KBM-7 (cell line): ENCODE results near the gene KIRREL3.

Source experiments
- DNase-seq: peaks from one replicate; pipeline ENCODE4 v3.0.0-alpha.2; 2015
- in situ Hi-C: fragments of 300-500 bp; cut with MboI; formaldehyde crosslinking; loops from 2 replicates; pipeline ENCODE4 v1.14.3; 2020; ENCODE audit warnings: low sequenced_read_pairs, low pct_unique_long_range_greater_than_20kb, mixed read lengths

Gene KIRREL3

DNA sequence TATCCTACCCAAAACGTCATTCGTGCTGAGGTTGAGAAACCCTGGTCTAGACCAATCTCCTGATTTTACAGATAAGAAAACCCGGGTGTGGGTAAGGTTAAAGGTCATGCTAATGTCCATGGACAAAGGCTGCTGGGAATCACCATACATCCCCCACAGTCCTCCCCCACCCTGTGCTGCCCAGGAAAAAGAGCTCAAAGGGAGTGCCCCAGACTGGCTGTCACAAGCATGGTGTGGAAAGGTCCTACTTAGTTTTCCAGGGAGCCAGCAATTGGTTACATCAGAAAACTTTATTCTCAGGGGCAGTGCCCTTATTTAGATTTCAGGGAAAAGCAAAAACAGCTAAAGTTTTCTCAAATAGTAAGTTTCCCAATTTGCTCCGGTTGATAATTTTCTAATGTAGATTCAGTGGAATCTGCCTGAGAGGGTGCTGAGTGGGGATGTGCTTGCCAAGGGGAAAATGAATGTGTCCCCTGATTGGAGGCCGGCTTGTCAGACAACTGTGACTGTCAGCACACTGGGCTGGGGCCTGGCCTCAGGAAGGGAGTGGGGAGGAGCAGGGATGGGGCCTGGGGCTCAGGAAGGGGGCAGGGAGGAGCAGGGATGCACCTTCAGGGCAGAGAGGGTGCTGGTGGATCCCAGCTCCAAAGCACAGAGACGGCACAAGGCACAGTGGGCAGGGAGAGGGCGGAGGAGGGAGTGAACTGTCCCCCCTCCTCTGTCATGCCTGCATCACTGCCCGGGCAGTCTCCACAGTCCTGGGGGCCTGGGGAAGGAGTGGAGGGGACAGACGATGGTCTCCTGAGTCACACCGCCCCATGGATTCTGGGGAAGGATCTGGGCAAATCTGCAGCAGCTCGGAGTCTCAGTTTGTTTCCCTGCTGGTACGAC is 263.6 kb downstream of the KIRREL3 start:
- in situ Hi-C loops = no loop called here
- no peak for DNase-seq

DNA sequence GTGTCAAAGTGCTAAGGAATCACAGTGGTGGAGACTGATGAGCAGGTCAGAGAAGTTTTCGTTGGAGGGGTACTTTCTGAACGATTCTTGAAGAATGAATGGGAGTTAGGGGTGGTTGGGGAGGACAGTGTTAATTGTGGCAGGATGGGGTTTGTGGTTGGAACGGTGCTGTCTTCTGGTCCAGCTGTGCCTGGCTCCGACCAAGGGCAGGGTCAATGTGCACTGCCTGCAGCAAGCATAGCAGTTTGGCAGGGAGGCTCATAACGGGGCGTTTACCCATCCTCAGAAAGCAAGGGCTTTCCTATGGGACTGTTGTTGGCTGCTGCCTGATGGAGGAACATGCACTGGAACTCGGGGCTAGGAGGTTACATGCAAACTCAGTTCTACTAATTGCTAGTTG is 265.8 kb downstream of the KIRREL3 start:
- no peak for DNase-seq
- in situ Hi-C loops = no loop called here

DNA sequence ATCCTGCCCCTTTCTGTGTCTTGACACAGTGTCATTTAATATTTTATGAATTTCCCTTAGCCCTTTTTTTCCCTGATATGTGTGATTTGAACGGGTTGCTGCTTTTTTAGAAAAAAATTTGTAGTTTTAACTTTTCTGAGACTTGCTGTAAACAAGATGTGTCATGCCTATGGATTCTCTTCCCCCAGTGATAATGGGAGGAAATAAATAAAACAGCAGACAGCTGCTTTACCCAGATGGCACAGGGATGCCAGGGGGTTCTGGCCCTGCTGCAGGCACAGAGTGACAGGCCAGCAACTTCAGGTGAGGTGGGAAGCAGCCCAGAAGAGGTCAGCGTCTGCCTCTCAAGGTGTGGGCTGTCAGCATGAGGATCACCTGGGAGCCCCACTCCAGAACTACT is 266.9 kb downstream of the KIRREL3 start:
- in situ Hi-C loops = no loop called here
- DNase-seq = no peak

DNA sequence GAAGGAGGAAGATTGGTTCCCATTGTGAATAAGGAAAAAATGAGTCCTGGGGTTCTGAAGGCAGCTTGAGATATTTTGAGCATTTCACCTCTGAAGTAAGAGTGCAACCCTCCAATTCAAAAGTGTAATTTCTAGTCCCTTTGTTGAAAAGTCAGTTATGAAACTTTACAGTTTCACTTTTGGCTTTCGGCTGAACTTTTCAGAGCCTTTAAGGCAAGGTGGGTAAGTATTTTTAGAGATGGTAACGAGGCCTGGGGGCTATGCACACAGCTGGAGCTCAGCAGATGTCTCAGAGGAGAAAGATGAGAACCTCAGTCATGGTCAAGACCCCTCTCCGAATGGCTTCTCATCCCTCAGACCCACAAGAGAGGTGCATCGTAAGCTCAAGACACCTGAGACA is 267.6 kb downstream of the KIRREL3 start:
- in situ Hi-C loops = no loop called here
- DNase-seq = no peak

DNA sequence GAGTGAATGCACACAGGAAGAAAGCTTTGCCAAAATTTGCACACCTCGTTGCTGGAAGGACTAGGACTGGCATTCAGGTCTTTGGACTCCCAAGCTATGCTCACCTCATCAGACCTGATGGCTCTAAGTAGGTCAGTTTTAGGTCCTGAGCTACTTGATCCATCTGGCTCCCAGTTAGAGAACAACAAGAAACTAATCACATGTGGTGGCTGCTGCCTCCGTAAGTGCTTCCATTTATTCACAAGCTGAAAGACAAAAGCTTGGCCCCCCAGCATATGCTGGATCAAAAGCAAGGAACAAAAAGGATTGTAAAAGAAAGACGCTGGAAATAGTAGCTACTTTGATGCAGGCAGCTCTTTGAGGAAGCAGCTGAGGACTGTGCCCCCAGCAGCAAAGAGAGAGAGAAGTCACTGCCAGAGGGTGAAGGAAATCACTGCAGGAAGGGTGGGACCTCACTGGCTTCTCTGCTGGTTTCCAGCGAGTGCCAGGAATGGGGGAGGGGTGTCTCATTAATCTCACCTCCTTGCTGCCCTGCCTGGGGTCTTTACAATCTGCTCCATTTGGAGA is 268.9 kb downstream of the KIRREL3 start:
- in situ Hi-C loops = no loop called here
- no peak for DNase-seq

DNA sequence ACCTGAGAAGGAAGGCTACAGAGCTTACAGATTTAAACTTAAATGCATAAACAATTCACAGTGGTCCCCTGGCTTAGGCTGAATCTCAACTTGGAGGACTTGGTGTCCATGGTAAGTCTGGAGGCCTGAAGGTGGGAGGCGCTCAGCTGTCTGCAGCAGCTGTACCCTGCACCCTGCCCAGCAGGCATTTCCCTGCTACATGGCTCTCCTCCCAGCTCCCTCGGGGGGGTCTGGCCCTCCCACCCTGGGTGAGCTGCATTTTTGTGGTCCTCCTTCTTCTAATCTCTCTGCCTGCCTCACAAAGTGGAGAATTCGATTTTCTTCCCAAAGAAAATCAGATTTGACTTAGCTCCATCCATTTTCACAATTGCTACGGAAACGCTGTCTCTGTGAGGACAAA is 273.2 kb downstream of the KIRREL3 start:
- in situ Hi-C loops = no loop called here
- DNase-seq = no peak

DNA sequence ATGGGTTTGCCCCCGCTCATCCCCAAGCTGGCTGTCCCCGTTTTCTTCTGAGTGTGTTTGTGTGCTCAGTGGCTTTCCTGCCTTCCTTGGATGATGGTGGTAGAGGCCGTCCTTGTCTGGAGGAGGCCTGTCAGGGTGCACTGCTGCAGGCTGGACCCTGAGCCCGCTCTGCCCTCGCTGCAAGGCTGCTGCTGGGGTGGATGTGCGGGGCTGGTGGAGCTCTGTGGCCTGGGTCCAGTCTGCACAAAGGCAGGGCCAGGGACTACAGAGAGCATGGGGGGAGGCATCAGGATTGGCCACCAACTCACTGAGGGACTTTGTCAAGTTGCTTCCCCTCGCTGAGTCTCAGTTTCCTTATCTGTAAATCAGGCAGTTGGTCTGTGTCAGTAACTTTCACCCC is 275.0 kb downstream of the KIRREL3 start:
- in situ Hi-C loops = no loop called here
- DNase-seq = no peak

DNA sequence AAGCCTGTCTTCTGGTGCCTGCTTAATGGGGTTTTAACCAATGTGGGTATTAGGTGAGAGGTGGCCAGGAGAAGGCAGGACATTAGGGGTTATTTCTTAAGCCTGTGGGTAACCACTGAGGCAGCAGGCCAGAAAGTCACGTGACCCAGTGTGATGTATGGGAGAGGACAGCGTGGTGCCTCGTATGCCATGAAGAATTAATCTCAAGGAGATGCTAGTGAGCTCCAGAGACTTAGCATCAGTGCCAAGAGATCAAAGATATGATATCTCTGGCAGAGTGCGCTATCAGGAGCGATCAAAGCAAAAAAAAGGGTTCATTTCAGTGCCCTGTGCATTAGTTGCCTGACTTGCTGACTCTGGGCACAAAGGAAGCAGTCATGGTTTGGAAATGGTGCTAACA is 275.5 kb downstream of the KIRREL3 start:
- DNase-seq = no peak
- in situ Hi-C loops = no loop called here

DNA sequence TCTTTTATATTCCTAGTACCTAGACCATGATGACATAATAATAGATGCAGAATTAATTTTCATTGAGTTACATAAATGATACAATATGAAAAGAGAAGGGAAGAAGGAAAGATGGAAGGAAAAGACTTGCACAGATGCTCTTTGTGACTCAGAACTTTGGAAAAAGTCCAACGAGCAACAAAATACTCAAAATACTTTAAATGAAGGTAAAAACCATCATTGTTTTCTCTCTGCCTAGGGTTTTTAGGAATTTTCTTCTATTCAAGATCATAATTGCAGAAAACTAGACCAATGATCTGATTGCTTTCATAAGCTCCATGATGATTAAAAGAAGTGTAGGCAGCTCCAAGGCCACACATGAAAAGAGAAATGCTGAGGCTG is 276.9 kb downstream of the KIRREL3 start:
- in situ Hi-C loops = no loop called here
- no peak for DNase-seq

DNA sequence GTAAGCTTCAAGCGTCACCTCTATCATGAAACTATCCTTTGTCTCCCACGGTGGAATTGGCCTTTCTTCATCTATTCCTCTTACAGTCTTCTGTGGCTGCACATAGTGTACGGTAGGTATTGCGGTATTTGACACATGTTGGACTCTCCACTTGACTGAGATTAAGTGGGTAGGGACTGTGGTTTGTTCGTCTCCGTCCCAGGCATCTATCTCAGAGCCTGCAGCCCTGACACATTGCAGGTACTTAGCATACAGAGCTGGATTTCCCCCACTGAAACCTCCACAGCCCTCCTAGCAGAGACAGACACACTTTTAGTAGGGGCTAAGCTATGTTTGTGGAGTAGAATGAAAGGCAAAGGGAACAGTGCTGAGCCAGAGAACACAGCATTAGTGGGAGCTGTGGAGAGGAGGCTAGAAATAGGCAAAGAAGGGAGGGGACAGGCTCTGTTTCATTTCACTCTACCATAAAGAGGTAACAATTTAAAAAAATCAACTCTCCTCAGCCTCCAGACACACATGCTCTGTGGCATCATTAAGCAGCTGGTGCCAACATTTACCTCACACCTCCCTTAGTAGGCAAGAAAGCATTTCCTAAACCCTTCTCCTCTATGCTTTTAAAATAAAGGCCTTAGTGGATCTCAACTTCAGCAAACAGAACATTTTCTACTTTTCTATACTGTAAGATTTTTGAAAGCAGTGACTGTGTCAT is 277.5 kb downstream of the KIRREL3 start:
- in situ Hi-C loops = no loop called here
- DNase-seq = no peak

DNA sequence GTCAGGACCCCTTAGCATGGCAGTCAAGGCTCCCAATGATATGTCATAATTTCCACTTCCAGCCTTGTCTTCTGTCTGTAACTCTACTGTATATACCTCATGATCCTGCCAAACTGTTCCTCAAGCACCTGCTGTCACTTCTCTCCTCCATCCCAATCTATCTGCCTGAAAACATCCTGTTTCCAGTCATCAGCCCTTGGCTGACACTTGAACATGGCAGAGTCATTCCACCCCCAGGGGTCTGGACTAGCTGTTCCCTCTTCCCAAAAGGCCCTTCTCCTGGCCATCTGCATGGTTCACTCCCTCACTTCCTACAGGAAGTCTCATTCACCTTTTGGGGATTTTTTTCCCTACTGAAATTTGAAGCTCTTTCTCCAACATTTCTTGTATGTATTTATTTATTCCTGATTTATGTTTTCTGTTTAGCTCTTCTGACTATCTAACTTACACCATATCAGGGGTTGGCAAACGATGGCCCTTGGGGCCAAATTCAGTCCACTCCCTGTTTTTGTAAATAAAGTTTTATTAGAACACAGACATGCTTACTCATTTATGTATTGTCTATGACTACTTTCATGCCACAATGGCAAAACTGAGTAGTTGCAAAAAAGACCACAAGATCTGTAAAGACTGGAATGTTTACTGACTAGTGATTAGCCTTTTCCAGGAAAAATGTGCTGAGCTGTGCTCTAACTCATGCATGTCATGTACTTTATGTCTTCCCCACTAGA is 278.4 kb downstream of the KIRREL3 start:
- DNase-seq = no peak
- in situ Hi-C loops = no loop called here

DNA sequence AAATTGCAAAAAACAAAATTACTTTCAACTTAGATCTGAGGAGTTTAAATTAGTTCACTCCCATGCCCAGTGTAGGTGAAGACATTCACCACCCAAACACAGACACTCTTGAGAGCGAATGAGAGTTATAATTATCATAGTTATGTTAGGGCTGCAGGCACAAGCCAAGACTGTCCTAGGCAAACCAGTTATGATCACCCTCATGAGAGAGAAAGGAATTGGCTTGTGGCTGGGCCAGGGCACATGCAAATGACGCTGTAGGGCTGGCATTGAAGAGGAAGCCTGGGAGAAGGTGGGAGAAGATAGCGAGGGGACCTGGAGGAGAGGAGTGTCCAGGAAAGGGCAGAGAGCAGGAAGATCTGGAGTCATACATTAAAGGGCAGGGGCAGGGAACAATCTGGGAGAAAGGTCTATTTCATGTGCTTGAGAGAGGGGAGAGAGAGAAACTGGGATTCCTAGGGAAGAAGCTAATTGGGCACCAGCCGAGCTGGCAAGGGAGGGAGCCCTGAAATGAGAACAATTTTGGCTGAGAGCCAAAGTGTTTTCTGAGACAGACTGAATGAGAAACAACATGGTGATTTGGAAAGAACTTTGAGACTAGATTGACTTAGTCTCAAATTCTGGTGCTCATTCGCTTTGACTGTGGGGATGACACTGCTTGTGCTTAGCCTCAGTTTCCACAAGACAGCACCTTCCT is 279.9 kb downstream of the KIRREL3 start:
- in situ Hi-C loops = no loop called here
- no peak for DNase-seq

DNA sequence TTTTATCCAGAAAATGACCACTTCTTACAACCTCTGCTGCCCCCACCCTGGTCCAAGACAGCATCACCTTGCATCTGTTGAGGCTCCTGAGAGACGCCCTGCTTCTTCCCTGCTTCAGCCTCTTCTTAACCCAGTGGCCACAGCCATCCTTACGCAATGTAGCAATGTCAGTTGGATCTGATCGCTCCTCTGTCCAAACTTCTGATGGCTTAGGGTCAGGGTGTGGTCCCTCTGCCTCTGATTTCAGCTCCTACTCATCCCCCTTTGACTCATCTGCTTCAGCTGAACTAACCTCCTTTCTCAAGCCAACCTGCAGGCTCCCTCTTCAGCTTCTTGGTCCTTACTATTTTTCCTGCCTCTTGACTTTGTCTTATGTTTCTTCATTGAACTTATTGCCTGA is 280.8 kb downstream of the KIRREL3 start:
- in situ Hi-C loops = no loop called here
- DNase-seq = no peak

DNA sequence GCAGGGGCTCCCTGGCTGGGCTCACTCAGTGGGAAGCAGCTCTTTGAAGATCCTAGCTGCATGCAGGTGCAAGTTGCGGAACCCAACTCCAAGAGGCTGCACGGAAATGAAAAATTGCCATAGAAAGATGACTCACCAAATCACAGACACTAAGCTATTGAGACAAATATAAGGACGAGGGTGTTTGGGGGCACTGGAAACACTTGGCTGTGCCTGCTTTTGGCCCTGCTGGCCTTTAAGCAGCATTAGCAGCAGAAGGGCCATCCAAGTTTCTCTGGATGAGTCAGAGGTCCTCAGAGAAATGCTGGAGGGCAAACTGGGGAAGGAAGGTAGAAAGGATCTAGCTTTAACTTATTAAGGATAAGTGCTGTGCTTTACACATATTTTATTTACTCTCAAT is 282.3 kb downstream of the KIRREL3 start:
- in situ Hi-C loops = no loop called here

DNA sequence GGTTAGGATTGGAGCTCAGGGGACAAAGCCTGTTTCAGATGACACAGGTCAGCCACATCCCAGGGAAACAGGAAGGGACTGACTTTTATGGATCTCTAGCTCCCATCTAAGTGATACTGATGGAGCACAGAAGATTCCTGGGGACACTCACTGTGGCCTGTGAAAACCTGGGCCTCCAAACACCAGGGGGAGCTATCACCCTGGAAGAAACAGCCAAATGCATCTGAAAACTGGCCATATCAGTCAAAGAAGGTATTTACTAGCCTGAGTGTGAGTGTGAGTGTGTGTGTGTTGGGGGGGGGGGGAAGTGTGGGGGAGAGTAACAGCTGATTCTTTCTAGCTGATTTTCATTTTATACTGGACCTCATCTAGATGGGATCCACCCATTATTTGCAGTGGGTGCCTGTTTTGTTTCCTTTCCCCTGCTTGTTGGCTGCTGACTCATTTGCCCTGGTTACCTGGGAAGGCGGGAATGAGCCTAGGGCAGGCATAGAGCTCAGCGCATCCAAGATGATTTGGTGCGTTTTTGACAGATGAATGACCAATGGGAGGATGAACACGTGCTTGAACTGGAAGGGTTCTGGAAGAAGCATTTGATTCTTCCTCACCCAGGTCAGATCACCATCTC is 284.0 kb downstream of the KIRREL3 start:
- peak; percentile 51 for DNase-seq
- in situ Hi-C loops = no loop called here

More for the DNA sequence above, 282.3 kb downstream of the KIRREL3 start:
- DNase-seq = no peak

DNA sequence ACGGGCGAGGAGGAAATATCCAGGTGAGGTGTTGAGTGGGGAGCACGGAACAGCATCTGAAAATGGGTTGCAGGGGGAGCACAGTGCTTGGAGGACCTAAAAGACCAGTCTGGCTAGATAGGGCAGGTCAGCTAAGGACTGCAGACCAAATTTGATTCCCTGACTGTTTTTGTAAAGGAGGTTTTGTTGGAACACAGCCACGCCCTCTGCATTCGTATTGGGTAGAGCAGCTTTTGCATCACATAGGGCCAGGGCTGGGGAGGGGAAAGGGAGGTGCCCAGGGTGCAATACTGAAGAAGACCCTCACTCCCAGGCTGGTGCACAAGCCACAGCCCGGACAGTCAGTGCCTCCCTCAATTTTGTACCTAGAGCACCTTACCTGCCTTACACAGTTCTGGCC is 286.8 kb downstream of the KIRREL3 start:
- no peak for DNase-seq
- in situ Hi-C loops = no loop called here

DNA sequence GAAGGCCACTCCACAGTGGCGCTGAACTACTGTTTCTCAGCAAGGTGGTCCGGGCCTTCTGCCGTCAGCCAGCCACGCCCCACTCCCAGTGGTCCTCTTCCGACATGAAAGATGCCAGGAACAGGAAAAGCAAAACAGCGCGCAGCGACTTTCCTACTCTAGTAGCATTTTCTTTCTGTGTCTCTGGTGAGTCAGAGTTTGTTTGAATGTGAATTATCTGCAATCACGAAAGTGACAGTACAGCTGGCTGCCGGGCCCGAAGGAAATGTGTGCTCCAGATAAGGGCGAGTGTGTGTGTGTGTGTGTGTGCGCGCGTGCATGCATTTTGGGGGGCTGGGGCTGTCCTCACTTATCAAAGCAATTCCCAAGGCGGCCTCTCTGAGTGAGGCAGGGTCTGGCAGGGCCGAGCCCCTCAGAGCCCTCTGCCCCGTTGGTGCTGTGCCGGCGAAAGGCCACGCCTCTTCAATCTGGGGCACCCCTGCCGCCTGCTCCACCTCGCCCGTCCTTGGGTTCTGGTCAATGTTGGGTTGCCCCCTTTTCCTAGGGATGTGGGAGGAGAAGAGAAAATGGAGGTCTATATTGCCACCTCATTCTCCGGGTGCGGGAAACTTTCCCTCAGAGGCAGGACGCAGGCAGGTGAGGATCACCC is 288.5 kb downstream of the KIRREL3 start:
- DNase-seq = no peak
- in situ Hi-C loops = no loop called here

DNA sequence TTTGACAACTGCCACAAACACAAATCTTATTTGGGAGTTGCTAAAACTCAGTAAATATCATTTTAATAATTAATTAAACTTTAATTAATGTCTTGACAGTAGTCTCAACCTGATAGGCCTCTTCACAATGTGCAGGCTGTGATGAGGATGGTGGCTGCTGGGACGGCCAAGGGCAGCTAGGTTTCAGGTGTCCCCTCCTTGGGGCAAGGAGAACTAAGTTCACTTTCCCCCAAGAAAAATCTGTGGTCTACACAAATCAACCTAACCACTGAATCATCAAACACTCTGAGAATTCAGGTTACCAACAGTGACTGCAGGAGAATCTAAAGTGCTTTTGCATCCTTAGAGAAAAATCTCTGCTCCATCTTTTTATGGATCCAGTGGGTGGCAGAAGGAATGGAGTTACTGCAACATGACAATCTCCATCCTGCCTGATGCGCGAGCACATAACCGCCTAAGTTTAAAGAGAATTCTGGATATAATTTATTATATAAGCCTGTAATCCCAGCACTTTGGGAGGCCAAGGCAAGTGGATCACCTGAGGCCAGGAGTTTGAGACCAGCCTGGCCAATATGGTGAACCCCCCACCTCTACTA is 289.7 kb downstream of the KIRREL3 start:
- in situ Hi-C loops = no loop called here

More for the DNA sequence above, 289.7 kb downstream of the KIRREL3 start:
- DNase-seq = no peak
